Measurements from ENCODE around the gene FLII.

FLII gene

GRCh38 chr17:18228176-18228682, 30.3 kb downstream of the FLII start:
- CTCF ChIA-PET = no interaction called here
- Histone ChIP-seq H3K4me1 (ENCODE audit: control insufficient read depth, insufficient read depth, low read length) (peaks cover 4% of the 10 kb centered on the region; the same call in 1 of the 2 replicates), H3K36me3 (ENCODE audit: control insufficient read depth in 2 of 2, insufficient read depth in 1 of 2, low read length in 2 of 2) (peaks cover 0 to 22% of the 10 kb centered on the region in 2 experiments; a peak in 2 of 3 replicates), H3K9me3 (ENCODE audit: control insufficient read depth, insufficient read depth, low read depth, low read length) (no peaks in the 10 kb centered on the region), H3K4me3 (ENCODE audit: low read depth, low read length) (no peak overlapping the region), H3K27ac (ENCODE audit: extremely low read depth, low read depth, low read length) (no peak overlapping the region)
- TF ChIP-seq ZNF623 (tag by site-specific recombination; IDR thresholded peaks at IDR 0.05) (peak; percentile 99), SETDB1 (IDR thresholded peaks at IDR 0.05; ENCODE audit: insufficient read length, low read length) (no peak), ZNF658 (tag by site-specific recombination; IDR thresholded peaks at IDR 0.05) (no peak), KLF1 (tag by site-specific recombination; IDR thresholded peaks at IDR 0.05) (0 out of 2 replicates have a peak, but pooled peaks have one; percentile 10)
- POLR2A ChIA-PET = no interaction called here

- Histone ChIP-seq H3K36me3 (ENCODE audit: control insufficient read depth in 2 of 2, insufficient read depth in 1 of 2, low read length in 2 of 2) (peaks cover 0 to 16% of the 10 kb centered on the region in 2 experiments; a peak in 2 of 3 replicates), H3K4me3 (ENCODE audit: low read depth, low read length) (no peak overlapping the region), H3K27ac (ENCODE audit: extremely low read depth, low read depth, low read length) (no peak overlapping the region), H3K4me1 (ENCODE audit: control insufficient read depth, insufficient read depth, low read length) (peaks cover 4% of the 10 kb centered on the region; the same call in 1 of the 2 replicates), H3K9me3 (ENCODE audit: control insufficient read depth, insufficient read depth, low read depth, low read length) (no peaks in the 10 kb centered on the region)
- ChIA-PET CTCF (no interaction called here), POLR2A (no interaction called here)
- no peak for TF ChIP-seq ZNF501 (tag by site-specific recombination; IDR thresholded peaks at IDR 0.05)
- TF ChIP-seq GLI4 (tag by site-specific recombination; IDR thresholded peaks at IDR 0.05) = no peak
- no peak for TF ChIP-seq ZNF639 (tag by site-specific recombination; IDR thresholded peaks at IDR 0.05)
- TF ChIP-seq ZNF596 (tag by site-specific recombination; IDR thresholded peaks at IDR 0.05) = no peak
- no peak for TF ChIP-seq ZNF449 (tag by site-specific recombination; IDR thresholded peaks at IDR 0.05)
- TF ChIP-seq ZNF341 (tag by site-specific recombination; IDR thresholded peaks at IDR 0.05; ENCODE audit: low read depth) = no peak
- TF ChIP-seq ZNF747 (tag by site-specific recombination; IDR thresholded peaks at IDR 0.05) = no peak
- no peak for TF ChIP-seq ZNF280C (tag by site-specific recombination; IDR thresholded peaks at IDR 0.05)
- TF ChIP-seq ZNF830 (tag by site-specific recombination; IDR thresholded peaks at IDR 0.05; ENCODE audit: low read depth) = no peak
- no peak for TF ChIP-seq ZNF521 (tag by site-specific recombination; IDR thresholded peaks at IDR 0.05)
- no peak for TF ChIP-seq AEBP2 (tag by site-specific recombination; IDR thresholded peaks at IDR 0.05; ENCODE audit: borderline replicate concordance)
- TF ChIP-seq ZBTB11 (tag by site-specific recombination; conservative IDR thresholded peaks at IDR 0.05; ENCODE audit: low read depth) = no peak
- no peak for TF ChIP-seq EGR2 (tag by site-specific recombination; IDR thresholded peaks at IDR 0.05; ENCODE audit: low read depth)
- no peak for TF ChIP-seq ZNF2 (tag by site-specific recombination; IDR thresholded peaks at IDR 0.05)
- no peak for TF ChIP-seq ZNF426 (tag by site-specific recombination; IDR thresholded peaks at IDR 0.05)
Observed at GRCh38 chr17:18227635-18228034, 30.9 kb downstream of the FLII start.

Measured in HEK293 (cell line).